H9 (cell line): ENCODE results near the gene AR. TPM values are rescaled to one million over a fixed set of nuclear protein-coding genes. Genes with fewer than 3 reads are reported as not detected.

ENCODE experiments used
- DNase-seq: peaks from one replicate; pipeline ENCODE4 v3.0.0-alpha.2; 2017
- H2AFZ ChIP-seq: one replicate; pipeline ENCODE4 v1.6.1; 2013; ENCODE audit warnings: mild to moderate bottlenecking, low read length, control low read depth, moderate library complexity
- H2AK5ac ChIP-seq: 2 replicates; pipeline ENCODE4 v1.6.1; 2013; ENCODE audit warnings: low read length, control low read depth, mixed read lengths; ENCODE audit not compliant: insufficient read length
- H2BK120ac ChIP-seq: one replicate; pipeline ENCODE4 v1.6.1; 2013; ENCODE audit warnings: low read depth, mild to moderate bottlenecking, low read length, control low read depth, inconsistent platforms; ENCODE audit not compliant: poor library complexity, severe bottlenecking
- H2BK12ac ChIP-seq: 2 replicates; pipeline ENCODE4 v1.6.1; 2013; ENCODE audit warnings: low read length, control low read depth, mixed read lengths, low read depth; ENCODE audit not compliant: insufficient read length
- H2BK15ac ChIP-seq: 2 replicates; pipeline ENCODE4 v1.6.1; 2013; ENCODE audit warnings: low read depth, low read length, control low read depth
- H2BK20ac ChIP-seq: one replicate; pipeline ENCODE4 v1.6.1; 2013; ENCODE audit warnings: low read depth, mild to moderate bottlenecking, low read length, control low read depth, inconsistent platforms; ENCODE audit not compliant: poor library complexity, severe bottlenecking
- H2BK5ac ChIP-seq: 2 replicates; pipeline ENCODE4 v1.6.1; 2013; ENCODE audit warnings: low read length, control low read depth, mixed read lengths; ENCODE audit not compliant: insufficient read length
- H3K14ac ChIP-seq: 2 replicates; pipeline ENCODE4 v1.6.1; 2013; ENCODE audit warnings: low read length, control low read depth; ENCODE audit not compliant: insufficient read depth
- H3K18ac ChIP-seq: 2 replicates; pipeline ENCODE4 v1.6.1; 2013; ENCODE audit warnings: low read depth, mild to moderate bottlenecking, mixed read lengths, low read length, control low read depth; ENCODE audit not compliant: insufficient read length
- H3K23ac ChIP-seq: 2 replicates; pipeline ENCODE4 v1.6.1; 2013; ENCODE audit warnings: low read length, control low read depth, mixed read lengths, low read depth; ENCODE audit not compliant: insufficient read length
- H3K23me2 ChIP-seq: 2 replicates; pipeline ENCODE4 v1.6.1; 2013; ENCODE audit warnings: low read depth, mild to moderate bottlenecking, mixed read lengths, low read length, control low read depth; ENCODE audit not compliant: insufficient read length, poor library complexity, severe bottlenecking
- H3K27ac ChIP-seq: 2 replicates; pipeline ENCODE4 v1.5.1; 2013; ENCODE audit warnings: low read length, control low read depth, mixed read lengths, low read depth; ENCODE audit not compliant: insufficient read length
- H3K27me3 ChIP-seq: 2 replicates; pipeline ENCODE4 v1.6.1; 2013; ENCODE audit warnings: low read length, control low read depth, inconsistent platforms; ENCODE audit not compliant: insufficient read depth
- H3K4ac ChIP-seq: 2 replicates; pipeline ENCODE4 v1.6.1; 2013; ENCODE audit warnings: low read depth, mild to moderate bottlenecking, control low read depth, inconsistent platforms, low read length, moderate library complexity
- H3K4me1 ChIP-seq: 2 replicates; pipeline ENCODE4 v1.6.1; 2013; ENCODE audit warnings: low read length, control low read depth, inconsistent platforms; ENCODE audit not compliant: insufficient read depth
- H3K4me2 ChIP-seq: 2 replicates; pipeline ENCODE4 v1.6.1; 2013; ENCODE audit warnings: low read length, control low read depth, mixed read lengths; ENCODE audit not compliant: insufficient read length, insufficient read depth
- H3K56ac ChIP-seq: 2 replicates; pipeline ENCODE4 v1.6.1; 2013; ENCODE audit warnings: low read depth, mild to moderate bottlenecking, mixed read lengths, low read length, control low read depth; ENCODE audit not compliant: insufficient read length
- H3K79me1 ChIP-seq: 2 replicates; pipeline ENCODE4 v1.6.1; 2013; ENCODE audit warnings: low read depth, mild to moderate bottlenecking, moderate library complexity, low read length, control low read depth, inconsistent platforms; ENCODE audit not compliant: insufficient read depth, poor library complexity, severe bottlenecking
- H3K79me2 ChIP-seq: 2 replicates; pipeline ENCODE4 v1.6.1; 2013; ENCODE audit warnings: low read length, control low read depth, inconsistent platforms; ENCODE audit not compliant: insufficient read depth
- H3K9ac ChIP-seq: 2 replicates; pipeline ENCODE4 v1.6.1; 2013; ENCODE audit warnings: low read length, control low read depth, mixed read lengths; ENCODE audit not compliant: insufficient read length; ENCODE audit errors: extremely low read depth
- H3K9me3 ChIP-seq: one replicate; pipeline ENCODE4 v1.6.1; 2013; ENCODE audit warnings: low read depth, low read length, inconsistent platforms; ENCODE audit not compliant: control insufficient read depth
- H3T11ph ChIP-seq: one replicate; pipeline ENCODE4 v1.6.1; 2013; ENCODE audit warnings: mild to moderate bottlenecking, low read length, control low read depth, inconsistent platforms
- H4K20me1 ChIP-seq: one replicate; pipeline ENCODE4 v1.6.1; 2013; ENCODE audit not compliant: control insufficient read depth, insufficient read length, insufficient read depth
- H4K5ac ChIP-seq: 2 replicates; pipeline ENCODE4 v1.6.1; 2013; ENCODE audit warnings: low read depth, mild to moderate bottlenecking, mixed read lengths, low read length, control low read depth; ENCODE audit not compliant: insufficient read length
- H4K8ac ChIP-seq: replicated peaks from 2 replicates; pipeline ENCODE4 v1.6.1; 2013; ENCODE audit warnings: low read length, control low read depth, mixed read lengths, low read depth; ENCODE audit not compliant: insufficient read length
- H4K91ac ChIP-seq: 2 replicates; pipeline ENCODE4 v1.6.1; 2013; ENCODE audit warnings: low read depth, mild to moderate bottlenecking, moderate library complexity, mixed read lengths, low read length, control low read depth; ENCODE audit not compliant: insufficient read length
- H3K27ac Mint-ChIP-seq, 3 experiments: 2 replicates in 2 of 3; 3 replicates in 1 of 3; pipeline ENCODE4 v1.8.0; 2020 to 2021; ENCODE audit warnings: mixed read lengths in 3 of 3, mild to moderate bottlenecking in 1 of 3, moderate library complexity in 1 of 3
- H3K27me3 Mint-ChIP-seq: 2 replicates; pipeline ENCODE4 v1.8.0; 2021; ENCODE audit warnings: low read depth, mild to moderate bottlenecking, moderate library complexity, mixed read lengths
- H3K36me3 Mint-ChIP-seq, 3 experiments: 2 replicates in 2 of 3; 3 replicates in 1 of 3; pipeline ENCODE4 v1.8.0; 2020 to 2021; ENCODE audit warnings: low read depth in 3 of 3, mixed read lengths in 3 of 3; ENCODE audit not compliant: insufficient read depth in 1 of 3
- H3K4me1 Mint-ChIP-seq, 2 experiments: 2 replicates each; pipeline ENCODE4 v1.8.0; 2020; ENCODE audit warnings: mixed read lengths in 2 of 2
- H3K4me3 Mint-ChIP-seq, 2 experiments: 2 replicates in 1 of 2; 3 replicates in 1 of 2; pipeline ENCODE4 v1.8.0; 2020 to 2021; ENCODE audit warnings: mild to moderate bottlenecking in 2 of 2, mixed read lengths in 2 of 2, moderate library complexity in 1 of 2
- H3K9me3 Mint-ChIP-seq, 2 experiments: 2 replicates in 1 of 2; 3 replicates in 1 of 2; pipeline ENCODE4 v1.8.0; 2020; ENCODE audit warnings: mild to moderate bottlenecking in 2 of 2, mixed read lengths in 2 of 2, moderate library complexity in 1 of 2
- WGBS: extraction: QIAGEN DNeasy Blood & Tissue Kit; methylation state at CpG from one replicate; pipeline ENCODE4 v1.1.7; 2013; ENCODE audit warnings: missing lambda C conversion rate, low lambda C conversion rate, mixed read lengths; ENCODE audit not compliant: insufficient read length; ENCODE audit errors: extremely low coverage; 5-methylcytosine and 5-hydroxymethylcytosine counted together
- total RNA-seq: library from RNA; stranded (reverse); gene quantifications from 2 replicates; pipeline ENCODE4 v1.2.1, GENCODE V29; 2021
- TF ChIP-seq, protein P1 (sequence below): fragments of 200-600 bp; sonication (generic); conservative IDR thresholded peaks from 3 replicates; pipeline ENCODE4 v1.8.0; 2021; ENCODE audit warnings: antibody characterized with exemption, mild to moderate bottlenecking

Gene AR
- total RNA-seq, 1 experiment from 2014 or later: 3.5 TPM

DNA sequence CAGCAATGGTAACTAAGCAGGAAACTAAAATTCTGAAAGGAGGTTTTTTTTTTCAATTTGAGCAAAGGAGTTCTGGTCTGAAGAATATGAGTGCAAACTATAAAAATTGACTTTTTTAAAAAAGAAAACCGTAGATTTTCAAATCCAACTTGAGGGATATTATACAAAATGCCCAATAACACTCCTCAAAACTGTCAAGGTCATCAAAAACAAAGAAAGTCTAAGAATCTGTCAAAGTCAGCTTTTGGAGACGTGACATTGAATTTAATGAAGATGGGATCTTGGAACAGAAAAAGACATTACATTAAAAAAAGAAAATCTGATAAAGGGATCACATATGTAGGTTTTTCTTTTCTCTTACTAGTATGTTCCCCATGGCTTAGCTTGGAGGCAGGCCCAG is 40.4 kb upstream of the AR start:
- no peak overlapping the region for H3K27ac ChIP-seq
- no peak overlapping the region for H2BK120ac ChIP-seq
- no peak overlapping the region for H2BK5ac ChIP-seq
- no peak overlapping the region for H3K4ac ChIP-seq
- H4K5ac ChIP-seq: no peak overlapping the region
- no peak overlapping the region for H2BK12ac ChIP-seq
- no peak overlapping the region for H3K9ac ChIP-seq
- H3T11ph ChIP-seq: no peak overlapping the region
- Mint-ChIP-seq H3K9me3 (peaks cover 61 to 63% of the 10 kb centered on the region in 2 experiments), H3K4me3 (no peak overlapping the region), H3K27me3 (no peaks in the 10 kb centered on the region; the same call in 1 of the 2 replicates), H3K4me1 (no peaks in the 10 kb centered on the region), H3K27ac (no peak overlapping the region), H3K36me3 (peaks cover 0 to 4% (median 3%) of the 10 kb centered on the region in 3 experiments; a peak in 4 of 7 replicates)
- no peaks in the 10 kb centered on the region for H3K23me2 ChIP-seq
- no peaks in the 10 kb centered on the region for H3K79me1 ChIP-seq
- DNase-seq: no peak
- H3K18ac ChIP-seq: no peak overlapping the region
- H4K20me1 ChIP-seq: no peaks in the 10 kb centered on the region
- no peak overlapping the region for H3K23ac ChIP-seq
- H3K4me1 ChIP-seq: no peaks in the 10 kb centered on the region
- no peak overlapping the region for H2BK15ac ChIP-seq
- no peaks in the 10 kb centered on the region for H3K9me3 ChIP-seq
- no peak overlapping the region for H2AFZ ChIP-seq
- no peak overlapping the region for H4K91ac ChIP-seq
- no peak overlapping the region for H2AK5ac ChIP-seq
- no peak overlapping the region for H3K56ac ChIP-seq
- TF ChIP-seq, protein P1, sequence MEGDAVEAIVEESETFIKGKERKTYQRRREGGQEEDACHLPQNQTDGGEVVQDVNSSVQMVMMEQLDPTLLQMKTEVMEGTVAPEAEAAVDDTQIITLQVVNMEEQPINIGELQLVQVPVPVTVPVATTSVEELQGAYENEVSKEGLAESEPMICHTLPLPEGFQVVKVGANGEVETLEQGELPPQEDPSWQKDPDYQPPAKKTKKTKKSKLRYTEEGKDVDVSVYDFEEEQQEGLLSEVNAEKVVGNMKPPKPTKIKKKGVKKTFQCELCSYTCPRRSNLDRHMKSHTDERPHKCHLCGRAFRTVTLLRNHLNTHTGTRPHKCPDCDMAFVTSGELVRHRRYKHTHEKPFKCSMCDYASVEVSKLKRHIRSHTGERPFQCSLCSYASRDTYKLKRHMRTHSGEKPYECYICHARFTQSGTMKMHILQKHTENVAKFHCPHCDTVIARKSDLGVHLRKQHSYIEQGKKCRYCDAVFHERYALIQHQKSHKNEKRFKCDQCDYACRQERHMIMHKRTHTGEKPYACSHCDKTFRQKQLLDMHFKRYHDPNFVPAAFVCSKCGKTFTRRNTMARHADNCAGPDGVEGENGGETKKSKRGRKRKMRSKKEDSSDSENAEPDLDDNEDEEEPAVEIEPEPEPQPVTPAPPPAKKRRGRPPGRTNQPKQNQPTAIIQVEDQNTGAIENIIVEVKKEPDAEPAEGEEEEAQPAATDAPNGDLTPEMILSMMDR: no peak
- H3K79me2 ChIP-seq: no peaks in the 10 kb centered on the region
- no peak overlapping the region for H2BK20ac ChIP-seq
- H3K4me2 ChIP-seq: no peak overlapping the region
- H4K8ac ChIP-seq: no peak overlapping the region
- no peak overlapping the region for H3K14ac ChIP-seq
- no CpG with 5 or more reads among the region's 2 CpGs for WGBS
- no peaks in the 10 kb centered on the region for H3K27me3 ChIP-seq
